HG03045 (cell line): Measurements from ENCODE around the gene RND3.

ENCODE experiments used
- ATAC-seq: cut with Tn5 transposase; IDR thresholded peaks from one replicate; pipeline ENCODE4 v1.9.1; 2021; ENCODE audit warnings: mild to moderate bottlenecking, moderate library complexity; ENCODE audit not compliant: unreplicated experiment

The RND3 gene

GRCh38 chr2:150494234-150494945, 6.9 kb upstream of the RND3 start:
- no peak for ATAC-seq

- ATAC-seq, result no peak
Observed at GRCh38 chr2:150491943-150492342, 4.5 kb upstream of the RND3 start.

- ATAC-seq, result no peak
Observed at GRCh38 chr2:150491430-150491829, 4.0 kb upstream of the RND3 start.

- ATAC-seq, result no peak
Observed at GRCh38 chr2:150490466-150490865, 3.0 kb upstream of the RND3 start.

- ATAC-seq, result no peak
Observed at GRCh38 chr2:150486539-150487484, 655 bp downstream of the RND3 start.

GRCh38 chr2:150485871-150486538, 1.5 kb downstream of the RND3 start:
- no peak for ATAC-seq

GRCh38 chr2:150485114-150485870, 2.2 kb downstream of the RND3 start:
- ATAC-seq, result no peak

GRCh38 chr2:150484461-150485021, 2.9 kb downstream of the RND3 start:
- ATAC-seq, result no peak

- ATAC-seq, result no peak
Observed at GRCh38 chr2:150484006-150484405, 3.5 kb downstream of the RND3 start.

GRCh38 chr2:150483532-150483931, 3.9 kb downstream of the RND3 start:
- no peak for ATAC-seq

- no peak for ATAC-seq
Observed at GRCh38 chr2:150482667-150483400, 4.6 kb downstream of the RND3 start.

- ATAC-seq, result no peak
Observed at GRCh38 chr2:150482111-150482510, 5.4 kb downstream of the RND3 start.

- no peak for ATAC-seq
Observed at GRCh38 chr2:150480971-150481830, 6.3 kb downstream of the RND3 start.

- ATAC-seq, result no peak
Observed at GRCh38 chr2:150480241-150480640, 7.2 kb downstream of the RND3 start.

- ATAC-seq, result no peak
Observed at GRCh38 chr2:150479075-150479915, 8.2 kb downstream of the RND3 start.

GRCh38 chr2:150478200-150478974, 9.1 kb downstream of the RND3 start:
- ATAC-seq, result no peak

GRCh38 chr2:150477347-150477746, 10.1 kb downstream of the RND3 start:
- ATAC-seq, result no peak
